ENCODE results near the gene ANKDD1B. TPM values are rescaled to one million over a fixed set of nuclear protein-coding genes. Genes with fewer than 3 reads are reported as not detected.
A peak's percentile ranks its signal among the peaks of the same experiment; 100 is the strongest.
"Not testable (repeated sequence)": the region's sequence is repeated elsewhere in the genome, so short reads cannot be mapped to it uniquely, and the experiment has no call there.

Gene ANKDD1B
- total and polyA plus RNA-seq, 12 donors, result 0.28 to 4.5 (median 0.79) TPM; not detected in 2

DNA sequence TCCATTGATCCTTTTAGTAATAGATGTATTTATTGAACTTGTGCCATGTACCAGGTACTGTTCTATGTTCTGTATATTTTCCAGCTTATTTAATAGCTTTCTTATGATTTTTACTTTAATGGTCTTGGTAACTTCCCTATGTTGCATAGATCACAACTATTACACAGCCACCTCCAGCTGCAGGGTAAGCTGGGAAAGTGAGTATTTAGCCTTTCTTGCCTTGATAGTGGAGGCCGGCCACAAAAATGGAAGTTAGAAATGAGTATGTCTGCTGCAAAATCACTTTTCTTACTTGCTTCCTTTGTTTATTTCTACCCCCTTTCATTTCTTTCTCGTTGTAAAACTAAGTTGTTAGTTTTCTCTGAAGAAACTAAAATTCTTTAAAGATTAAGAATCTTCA lies 43.1 kb upstream of the ANKDD1B start:
- intact Hi-C loops (cut with DNase I), result no loop called here
- 86 to 99% (median 89%) methylated on average over 2 of the region's 2 CpGs for WGBS, 4 donors
- no peaks in the 10 kb centered on the region for H3K27me3 ChIP-seq
- H3K4me1 ChIP-seq (replicated peaks in 1 of 2), result peaks cover 13 to 40% of the 10 kb centered on the region in 2 donors
- no peak for DNase-seq
- H3K27ac ChIP-seq, result peak overlapping the region in 2 of 5 donors; percentile 72 to 84
- TF ChIP-seq CTCF (IDR thresholded peaks at IDR 0.05) (no peak), POLR2A (IDR thresholded peaks at IDR 0.05) (no peak)
- H3K4me3 ChIP-seq, result no peak overlapping the region
- H3K36me3 ChIP-seq (replicated peaks in 1 of 2), result no peaks in the 10 kb centered on the region
- peaks cover 0 to 3% (median 0%) of the 10 kb centered on the region in 3 donors for H3K9me3 ChIP-seq (replicated peaks in 1 of 3)

GRCh38 chr5:75571547-75571946 lies 39.7 kb upstream of the ANKDD1B start:
- Histone ChIP-seq H3K27me3 (no peaks in the 10 kb centered on the region), H3K9me3 (replicated peaks in 1 of 3) (peaks cover 0 to 6% (median 0%) of the 10 kb centered on the region in 3 donors), H3K4me3 (no peak overlapping the region), H3K36me3 (replicated peaks in 1 of 2) (no peaks in the 10 kb centered on the region), H3K4me1 (replicated peaks in 1 of 2) (peaks cover 10 to 49% of the 10 kb centered on the region in 2 donors), H3K27ac (no peak overlapping the region)
- 70 to 84% (median 75%) methylated on average over 2 of the region's 2 CpGs for WGBS, 4 donors
- intact Hi-C loops (cut with DNase I), result no loop called here
- DNase-seq, result no peak
- no peak for TF ChIP-seq CTCF (IDR thresholded peaks at IDR 0.05)
- TF ChIP-seq POLR2A (IDR thresholded peaks at IDR 0.05), result no peak

DNA sequence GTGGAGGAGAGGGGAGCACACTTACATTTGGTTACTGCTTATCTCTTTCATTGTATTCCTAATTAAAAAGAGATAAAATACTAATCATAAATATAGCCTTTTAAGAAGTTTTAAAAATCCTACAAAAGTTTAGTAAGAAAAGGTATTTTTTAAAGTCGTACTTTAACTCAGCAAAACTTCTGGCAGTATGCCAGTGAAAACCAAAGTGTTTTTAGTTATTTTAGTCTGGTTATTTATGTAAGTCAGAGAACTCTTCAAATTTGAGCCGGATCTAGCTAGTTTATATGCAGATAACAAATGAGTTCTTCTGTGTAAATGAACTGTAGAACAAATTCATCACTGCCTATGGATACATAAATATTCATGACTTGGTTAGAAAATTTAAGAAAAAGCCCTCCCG lies 36.5 kb upstream of the ANKDD1B start:
- TF ChIP-seq POLR2A (IDR thresholded peaks at IDR 0.05) (no peak), CTCF (IDR thresholded peaks at IDR 0.05) (no peak)
- intact Hi-C loops (cut with DNase I), result no loop called here
- Histone ChIP-seq H3K36me3 (replicated peaks in 1 of 2) (no peaks in the 10 kb centered on the region), H3K4me1 (replicated peaks in 1 of 2) (peaks cover 0 to 28% of the 10 kb centered on the region in 2 donors), H3K27me3 (no peaks in the 10 kb centered on the region), H3K9me3 (replicated peaks in 1 of 3) (peaks cover 0 to 6% (median 0%) of the 10 kb centered on the region in 3 donors), H3K4me3 (no peak overlapping the region), H3K27ac (no peak overlapping the region)
- WGBS, 4 donors, result 45 to 55% (median 49%) methylated on average over 3 of the region's 3 CpGs
- no peak for DNase-seq

GRCh38 chr5:75578280-75578679 lies 33.0 kb upstream of the ANKDD1B start:
- peaks cover 0 to 14% of the 10 kb centered on the region in 2 donors for H3K36me3 ChIP-seq (replicated peaks in 1 of 2)
- intact Hi-C loops (cut with DNase I), result not testable (repeated sequence)

GRCh38 chr5:75584641-75585040 lies 26.6 kb upstream of the ANKDD1B start:
- TF ChIP-seq POLR2A (IDR thresholded peaks at IDR 0.05) (no peak), CTCF (IDR thresholded peaks at IDR 0.05) (peak in 3 of 6 experiments; percentile 7 to 16 (median 12))
- no peaks in the 10 kb centered on the region for H3K9me3 ChIP-seq (replicated peaks in 1 of 3)
- H3K36me3 ChIP-seq (replicated peaks in 1 of 2), result peaks cover 0 to 22% of the 10 kb centered on the region in 2 donors
- no peaks in the 10 kb centered on the region for H3K27me3 ChIP-seq
- H3K4me1 ChIP-seq (replicated peaks in 1 of 2), result no peaks in the 10 kb centered on the region
- no peak overlapping the region for H3K4me3 ChIP-seq
- no peak for DNase-seq
- intact Hi-C loops (cut with DNase I), result no loop called here
- WGBS, 4 donors, result 89 to 93% (median 89%) methylated on average over 2 of the region's 2 CpGs
- no peak overlapping the region for H3K27ac ChIP-seq

More at GRCh38 chr5:75578280-75578679, 33.0 kb upstream of the ANKDD1B start:
- H3K27me3 ChIP-seq; H3K9me3 ChIP-seq (replicated peaks in 1 of 3); H3K4me3 ChIP-seq; DNase-seq; H3K27ac ChIP-seq: not testable (repeated sequence)
- H3K4me1 ChIP-seq (replicated peaks in 1 of 2), result peaks cover 0 to 16% of the 10 kb centered on the region in 2 donors
- 96 to 99% (median 97%) methylated on average over 8 of the region's 8 CpGs for WGBS, 4 donors

All from adrenal gland (tissue), 12 donors.